Fibroblast of lung (primary cell): ENCODE data around the gene EDARADD. TPM values are rescaled to one million over a fixed set of nuclear protein-coding genes. Genes with fewer than 3 reads are reported as not detected.
A peak's percentile ranks its signal among the peaks of the same experiment; 100 is the strongest.

Source experiments
- DNase-seq, 2 donors: peaks; one replicate each; pipeline versions ENCODE4 v3.0.0 to v3.0.0-alpha.2; 2010; ENCODE audit warnings: low read depth in 2 of 2
- H2AFZ ChIP-seq: 2 replicates; pipeline ENCODE4 v1.5.1; 2012; ENCODE audit warnings: low read length, control low read depth, inconsistent platforms
- H3K27ac ChIP-seq: 2 replicates; pipeline ENCODE4 v1.5.1; 2011; ENCODE audit warnings: low read length, control low read depth; ENCODE audit not compliant: insufficient read depth
- H3K27me3 ChIP-seq: 2 replicates; pipeline ENCODE4 v1.5.1; 2011; ENCODE audit warnings: mild to moderate bottlenecking, low read length; ENCODE audit not compliant: control insufficient read depth, insufficient read depth
- H3K36me3 ChIP-seq: 2 replicates; pipeline ENCODE4 v1.5.1; 2011; ENCODE audit warnings: low read length; ENCODE audit not compliant: control insufficient read depth, insufficient read depth
- H3K4me1 ChIP-seq: 2 replicates; pipeline ENCODE4 v1.5.1; 2011; ENCODE audit warnings: low read length; ENCODE audit not compliant: control insufficient read depth, insufficient read depth; ENCODE audit errors: extremely low read depth
- H3K4me2 ChIP-seq: 2 replicates; pipeline ENCODE4 v1.5.1; 2011; ENCODE audit warnings: low read length, control low read depth; ENCODE audit not compliant: insufficient read depth; ENCODE audit errors: extremely low read depth
- H3K4me3 ChIP-seq, 4 experiments: fragments of 200-600 bp in 1 of 4; sonication (generic) in 1 of 4; replicated peaks in 1 of 4; 2 replicates each; pipeline ENCODE4 v1.5.1; 2011 to 2016; ENCODE audit warnings: low read length in 4 of 4, low read depth in 3 of 4, mild to moderate bottlenecking in 3 of 4, control low read depth in 2 of 4, inconsistent platforms in 1 of 4, mixed read lengths in 1 of 4; ENCODE audit not compliant: insufficient read depth in 1 of 4; ENCODE audit errors: control extremely low read depth in 1 of 4
- H3K79me2 ChIP-seq: 2 replicates; pipeline ENCODE4 v1.5.1; 2012; ENCODE audit warnings: mild to moderate bottlenecking, low read length, inconsistent platforms; ENCODE audit not compliant: control insufficient read depth, insufficient read depth
- H3K9ac ChIP-seq: 2 replicates; pipeline ENCODE4 v1.5.1; 2011; ENCODE audit warnings: mild to moderate bottlenecking, low read length, control low read depth; ENCODE audit not compliant: insufficient read depth
- H3K9me3 ChIP-seq: 2 replicates; pipeline ENCODE4 v1.5.1; 2012; ENCODE audit warnings: low read depth, low read length; ENCODE audit not compliant: control insufficient read depth, insufficient read depth
- H4K20me1 ChIP-seq: 2 replicates; pipeline ENCODE4 v1.5.1; 2011; ENCODE audit warnings: low read length; ENCODE audit not compliant: control insufficient read depth, insufficient read depth; ENCODE audit errors: extremely low read depth
- CTCF ChIP-seq, 2 donors: IDR thresholded peaks in 1 of 2; conservative IDR thresholded peaks in 1 of 2; 1 replicate in 1 of 2; 2 replicates in 1 of 2; pipeline ENCODE4 v1.5.1; 2011 to 2012; ENCODE audit warnings: low read length in 2 of 2, control low read depth in 1 of 2, inconsistent platforms in 1 of 2, low read depth in 1 of 2, mild to moderate bottlenecking in 1 of 2
- EZH2 ChIP-seq: IDR thresholded peaks from 2 replicates; pipeline ENCODE4 v1.5.1; 2012; ENCODE audit warnings: low read length, control low read depth, mild to moderate bottlenecking; ENCODE audit errors: missing control alignments
- polyA minus RNA-seq: library from RNA; depleted of rRNA, polyadenylated mRNA; stranded (reverse); fragments of >200 nt; gene quantifications from 2 replicates; pipeline ENCODE4 v1.2.3, GENCODE V29; 2011; ENCODE audit warnings: low replicate concordance
- polyA plus RNA-seq, 2 donors: library from polyadenylated mRNA; depleted of rRNA in 1 of 2; stranded (reverse) in 1 of 2; unstranded in 1 of 2; fragments of >200 nt; gene quantifications; 2 replicates each; pipeline ENCODE4 v1.2.1, GENCODE V29; 2011 to 2012; ENCODE audit warnings: missing spikeins in 1 of 2
- total RNA-seq: library from RNA; depleted of rRNA; stranded (reverse); fragments of >200 nt; gene quantifications from 2 replicates; pipeline ENCODE4 v1.2.1, GENCODE V29; 2014

The EDARADD gene
- total RNA-seq, result not detected in 2 replicates
- 0.05 TPM in 1 of 2 replicates, not detected in the other for polyA plus RNA-seq
- not detected in 2 replicates for polyA plus RNA-seq (2012)
- polyA minus RNA-seq, result 0.07 TPM in 1 of 2 replicates, not detected in the other

- no peaks in the 10 kb centered on the region for H3K4me1 ChIP-seq
- H3K4me2 ChIP-seq, result peak within 1 kb of the TSS; percentile 80
- peak within 1 kb of the TSS; percentile 35 to 63 (median 52) for H3K4me3 ChIP-seq
- H4K20me1 ChIP-seq, result no peaks in the 10 kb centered on the region
- no peaks in the 10 kb centered on the region for H3K79me2 ChIP-seq
- H3K27me3 ChIP-seq, result no peaks in the 10 kb centered on the region
- peak in 1 of 2 donors; percentile 71 for DNase-seq
- no peaks in the 10 kb centered on the region for H3K9me3 ChIP-seq
- H2AFZ ChIP-seq, result peak within 1 kb of the TSS; percentile 39
- H3K36me3 ChIP-seq, result no peaks in the 10 kb centered on the region
- no peak within 1 kb of the TSS for H3K9ac ChIP-seq
- TF ChIP-seq CTCF (conservative IDR thresholded peaks at IDR 0.05 in 1 of 2, IDR thresholded peaks at IDR 0.05 in 1 of 2; ENCODE audit: low read depth in 1 of 2, low read length in 2 of 2), result no peak
- TF ChIP-seq EZH2, result no peak
- no peak within 1 kb of the TSS for H3K27ac ChIP-seq
Observed at GRCh38 chr1:236393681-236394481, at the start of gene EDARADD. TSS of gene EDARADD (plus strand) at chr1:236394286. CDS start at chr1:236394445, 159 bp downstream.

- H3K4me1 ChIP-seq, result no peaks in the 10 kb centered on the region
- no peak overlapping the region for H3K4me2 ChIP-seq
- no peaks in the 10 kb centered on the region for H3K27me3 ChIP-seq
- H4K20me1 ChIP-seq, result no peaks in the 10 kb centered on the region
- H2AFZ ChIP-seq, result no peak overlapping the region
- no peak overlapping the region for H3K9ac ChIP-seq
- no peak overlapping the region for H3K4me3 ChIP-seq
- no peak overlapping the region for H3K27ac ChIP-seq
- H3K36me3 ChIP-seq, result no peaks in the 10 kb centered on the region
- TF ChIP-seq CTCF (conservative IDR thresholded peaks at IDR 0.05 in 1 of 2, IDR thresholded peaks at IDR 0.05 in 1 of 2; ENCODE audit: low read depth in 1 of 2, low read length in 2 of 2) (peak in 1 of 2 donors; percentile 2), EZH2 (no peak)
- H3K9me3 ChIP-seq, result no peaks in the 10 kb centered on the region
- DNase-seq, result no peak
- no peaks in the 10 kb centered on the region for H3K79me2 ChIP-seq
Observed at GRCh38 chr1:236345728-236346127, 48.4 kb upstream of the EDARADD start.

GRCh38 chr1:236348071-236348470, 46.0 kb upstream of the EDARADD start:
- Histone ChIP-seq H3K9me3 (no peaks in the 10 kb centered on the region), H3K4me2 (no peak overlapping the region), H3K4me1 (no peaks in the 10 kb centered on the region), H3K27me3 (no peaks in the 10 kb centered on the region), H3K79me2 (no peaks in the 10 kb centered on the region), H3K27ac (no peak overlapping the region), H3K9ac (no peak overlapping the region), H4K20me1 (no peaks in the 10 kb centered on the region), H3K36me3 (no peaks in the 10 kb centered on the region), H3K4me3 (no peak overlapping the region), H2AFZ (no peak overlapping the region)
- TF ChIP-seq CTCF (conservative IDR thresholded peaks at IDR 0.05 in 1 of 2, IDR thresholded peaks at IDR 0.05 in 1 of 2; ENCODE audit: low read depth in 1 of 2, low read length in 2 of 2) (no peak), EZH2 (no peak)
- DNase-seq, result no peak
